Gastrocnemius medialis (tissue), 4 donors: ENCODE measurements around the gene TLK2.
"Not testable (repeated sequence)": the region's sequence is repeated elsewhere in the genome, so short reads cannot be mapped to it uniquely, and the experiment has no call there.

Experiments used
- POLR2A ChIP-seq, 2 donors: fragments of 450-650 bp; IDR thresholded peaks; one replicate each; pipeline ENCODE4 v1.6.1; 2017; ENCODE audit warnings: antibody characterized with exemption in 2 of 2, mild to moderate bottlenecking in 2 of 2, moderate library complexity in 2 of 2
- TF ChIP-seq, protein P1 (sequence below), 5 experiments: fragments of 450-650 bp in 3 of 5; fragments of 200-600 bp in 2 of 5; sonication (generic) in 2 of 5; IDR thresholded peaks in 4 of 5; conservative IDR thresholded peaks in 1 of 5; 1 replicate in 4 of 5; 2 replicates in 1 of 5; pipeline ENCODE4 v1.5.1; 2016 to 2019; ENCODE audit warnings: antibody characterized with exemption in 5 of 5, mild to moderate bottlenecking in 3 of 5, moderate library complexity in 3 of 5

DNA sequence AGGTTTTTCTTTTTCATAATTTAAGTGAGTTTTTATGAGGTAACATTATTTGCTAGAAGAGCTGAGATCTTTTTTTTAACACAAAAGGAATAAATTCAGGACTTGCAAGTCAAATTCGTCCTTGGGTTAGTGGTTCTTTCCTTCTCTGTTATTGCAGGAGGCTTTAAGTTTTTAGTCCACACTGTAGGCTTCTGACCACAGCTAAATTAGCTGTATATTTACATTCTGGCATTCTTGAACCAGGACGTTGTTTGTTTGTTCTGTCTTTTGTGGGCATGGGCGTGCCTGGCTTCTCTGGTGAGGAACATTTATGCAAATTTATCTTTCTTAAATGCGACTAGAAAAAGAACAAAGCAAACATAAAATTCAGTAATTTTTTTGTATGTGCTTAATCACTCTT, 80.3 kb downstream of the TLK2 start:
- TF ChIP-seq, protein P1, sequence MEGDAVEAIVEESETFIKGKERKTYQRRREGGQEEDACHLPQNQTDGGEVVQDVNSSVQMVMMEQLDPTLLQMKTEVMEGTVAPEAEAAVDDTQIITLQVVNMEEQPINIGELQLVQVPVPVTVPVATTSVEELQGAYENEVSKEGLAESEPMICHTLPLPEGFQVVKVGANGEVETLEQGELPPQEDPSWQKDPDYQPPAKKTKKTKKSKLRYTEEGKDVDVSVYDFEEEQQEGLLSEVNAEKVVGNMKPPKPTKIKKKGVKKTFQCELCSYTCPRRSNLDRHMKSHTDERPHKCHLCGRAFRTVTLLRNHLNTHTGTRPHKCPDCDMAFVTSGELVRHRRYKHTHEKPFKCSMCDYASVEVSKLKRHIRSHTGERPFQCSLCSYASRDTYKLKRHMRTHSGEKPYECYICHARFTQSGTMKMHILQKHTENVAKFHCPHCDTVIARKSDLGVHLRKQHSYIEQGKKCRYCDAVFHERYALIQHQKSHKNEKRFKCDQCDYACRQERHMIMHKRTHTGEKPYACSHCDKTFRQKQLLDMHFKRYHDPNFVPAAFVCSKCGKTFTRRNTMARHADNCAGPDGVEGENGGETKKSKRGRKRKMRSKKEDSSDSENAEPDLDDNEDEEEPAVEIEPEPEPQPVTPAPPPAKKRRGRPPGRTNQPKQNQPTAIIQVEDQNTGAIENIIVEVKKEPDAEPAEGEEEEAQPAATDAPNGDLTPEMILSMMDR (IDR thresholded peaks at IDR 0.05 in 4 of 5, conservative IDR thresholded peaks at IDR 0.05 in 1 of 5) = not testable (repeated sequence)
- not testable (repeated sequence) for TF ChIP-seq POLR2A (IDR thresholded peaks at IDR 0.05)
